IMR-90 (cell line): Measurements from ENCODE around the gene FBLIM1. TPM values are rescaled to one million over a fixed set of nuclear protein-coding genes. Genes with fewer than 3 reads are reported as not detected.

Experiments used
- ATAC-seq: fragments of 200-7000 bp; cut with Tn5 transposase; 2 replicates; pipeline ENCODE4 v1.9.1; 2020; ENCODE audit warnings: low read depth, mild to moderate bottlenecking, moderate library complexity
- BruUV-seq: library from RNA; stranded (reverse); fragments of 400-500 nt; replicated peaks from 2 replicates; lab custom pipeline; 2021; lab: Mats Ljungman, UMichigan
- CTCF ChIA-PET: fragments of 300-600 bp; formaldehyde crosslinking; extraction: SDS; loops from one replicate; lab custom pipeline; 2021; ENCODE audit warnings: antibody characterized with exemption; lab: Yijun Ruan, JAX
- POLR2A ChIA-PET: fragments of 300-600 bp; sonication (Branson Sonifier 250); formaldehyde crosslinking; loops from one replicate; lab custom pipeline; 2022; ENCODE audit warnings: antibody characterized with exemption; ENCODE audit not compliant: unreplicated experiment; lab: Charles Lee
- DNase-seq: peaks from one replicate; pipeline ENCODE4 v3.0.0; 2013
- H2AFZ ChIP-seq: replicated peaks from 2 replicates; pipeline ENCODE3; 2013; ENCODE audit warnings: low read length, mild to moderate bottlenecking; ENCODE audit not compliant: poor library complexity
- H2AK5ac ChIP-seq: 2 replicates; pipeline ENCODE4 v1.6.1; 2013; ENCODE audit warnings: low read depth, low read length, inconsistent platforms
- H2AK9ac ChIP-seq: replicated peaks from 2 replicates; pipeline ENCODE3; 2013; ENCODE audit warnings: mild to moderate bottlenecking, low read depth, low read length, moderate library complexity; ENCODE audit not compliant: poor library complexity
- H2BK120ac ChIP-seq: 2 replicates; pipeline ENCODE4 v1.6.1; 2013; ENCODE audit warnings: low read depth, low read length, inconsistent platforms
- H2BK15ac ChIP-seq: 3 replicates; pipeline ENCODE4 v1.6.1; 2013; ENCODE audit warnings: low read depth, low read length, inconsistent platforms
- H2BK20ac ChIP-seq: 2 replicates; pipeline ENCODE4 v1.6.1; 2013; ENCODE audit warnings: low read depth, mild to moderate bottlenecking, inconsistent platforms, low read length, moderate library complexity
- H2BK5ac ChIP-seq: 2 replicates; pipeline ENCODE4 v1.6.1; 2013; ENCODE audit warnings: mild to moderate bottlenecking, low read depth, low read length, inconsistent platforms; ENCODE audit not compliant: poor library complexity, severe bottlenecking
- H3K14ac ChIP-seq: replicated peaks from 2 replicates; pipeline ENCODE4 v1.6.1; 2013; ENCODE audit warnings: low read depth, low read length, inconsistent platforms
- H3K18ac ChIP-seq: 2 replicates; pipeline ENCODE4 v1.6.1; 2013; ENCODE audit warnings: low read depth, low read length, control low read depth
- H3K23ac ChIP-seq: 2 replicates; pipeline ENCODE4 v1.6.1; 2013; ENCODE audit warnings: low read depth, low read length, inconsistent platforms
- H3K27ac ChIP-seq: 2 replicates; pipeline ENCODE4 v1.5.1; 2013; ENCODE audit warnings: mild to moderate bottlenecking, control low read depth, low read length; ENCODE audit not compliant: insufficient read depth
- H3K27me3 ChIP-seq: 2 replicates; pipeline ENCODE4 v1.6.1; 2013; ENCODE audit warnings: low read length; ENCODE audit not compliant: control insufficient read depth, insufficient read depth
- H3K36me3 ChIP-seq: 2 replicates; pipeline ENCODE4 v1.6.1; 2013; ENCODE audit warnings: low read length, mixed read lengths; ENCODE audit not compliant: control insufficient read depth, insufficient read depth
- H3K4ac ChIP-seq: 2 replicates; pipeline ENCODE4 v1.6.1; 2013; ENCODE audit warnings: low read depth, low read length, inconsistent platforms
- H3K4me1 ChIP-seq: 2 replicates; pipeline ENCODE4 v1.6.1; 2013; ENCODE audit warnings: low read length, mixed read lengths; ENCODE audit not compliant: control insufficient read depth, insufficient read depth
- H3K4me2 ChIP-seq: 2 replicates; pipeline ENCODE4 v1.6.1; 2013; ENCODE audit warnings: low read depth, mild to moderate bottlenecking, control low read depth, low read length, moderate library complexity
- H3K4me3 ChIP-seq: 2 replicates; pipeline ENCODE4 v1.5.1; 2013; ENCODE audit warnings: low read depth, mild to moderate bottlenecking, control low read depth, low read length, moderate library complexity; ENCODE audit not compliant: insufficient read depth
- H3K56ac ChIP-seq: 2 replicates; pipeline ENCODE4 v1.6.1; 2013; ENCODE audit warnings: low read length, inconsistent platforms; ENCODE audit not compliant: insufficient read depth; ENCODE audit errors: extremely low read depth
- H3K79me1 ChIP-seq, 2 experiments: 2 replicates each; pipeline ENCODE4 v1.6.1; 2013; ENCODE audit warnings: low read length in 2 of 2, inconsistent platforms in 1 of 2, low read depth in 1 of 2
- H3K9ac ChIP-seq: 2 replicates; pipeline ENCODE4 v1.6.1; 2013; ENCODE audit warnings: low read depth, low read length, control low read depth
- H3K9me1 ChIP-seq: 2 replicates; pipeline ENCODE4 v1.6.1; 2013; ENCODE audit warnings: low read length, inconsistent platforms; ENCODE audit not compliant: insufficient read depth
- H3K9me3 ChIP-seq: 2 replicates; pipeline ENCODE4 v1.6.1; 2013; ENCODE audit warnings: low read length; ENCODE audit not compliant: control insufficient read depth, insufficient read depth
- H4K20me1 ChIP-seq: 2 replicates; pipeline ENCODE4 v1.6.1; 2013; ENCODE audit warnings: low read length, inconsistent platforms; ENCODE audit not compliant: insufficient read depth
- H4K5ac ChIP-seq: 2 replicates; pipeline ENCODE4 v1.6.1; 2013; ENCODE audit warnings: mild to moderate bottlenecking, low read depth, low read length, control low read depth
- H4K8ac ChIP-seq, 2 experiments: 2 replicates each; pipeline ENCODE4 v1.6.1; 2013; ENCODE audit warnings: low read depth in 2 of 2, low read length in 2 of 2, control low read depth in 1 of 2, inconsistent platforms in 1 of 2
- H4K91ac ChIP-seq: 2 replicates; pipeline ENCODE4 v1.6.1; 2013; ENCODE audit warnings: low read depth, low read length, inconsistent platforms; ENCODE audit not compliant: insufficient read depth
- CEBPB ChIP-seq: IDR thresholded peaks from 2 replicates; pipeline ENCODE4 v1.6.1; 2012; ENCODE audit warnings: low read depth, low read length, improper control_type of control experiment
- CHD1 ChIP-seq: IDR thresholded peaks from 2 replicates; pipeline ENCODE4 v1.6.1; 2012; ENCODE audit warnings: low read depth, low read length, improper control_type of control experiment
- MAFK ChIP-seq: IDR thresholded peaks from 2 replicates; pipeline ENCODE4 v1.6.1; 2012; ENCODE audit warnings: low read depth, low read length, improper control_type of control experiment
- MAZ ChIP-seq: IDR thresholded peaks from 2 replicates; pipeline ENCODE4 v1.6.1; 2012; ENCODE audit warnings: low read depth, mild to moderate bottlenecking, low read length, improper control_type of control experiment, moderate library complexity, borderline replicate concordance
- POLR2A ChIP-seq: IDR thresholded peaks from 2 replicates; pipeline ENCODE4 v1.6.1; 2012; ENCODE audit warnings: mild to moderate bottlenecking, low read depth, low read length
- RAD21 ChIP-seq: IDR thresholded peaks from 2 replicates; pipeline ENCODE4 v1.6.1; 2012; ENCODE audit warnings: low read length, improper control_type of control experiment
- RFX5 ChIP-seq: IDR thresholded peaks from 2 replicates; pipeline ENCODE4 v1.8.0; 2012; ENCODE audit warnings: low read depth, mild to moderate bottlenecking, low read length, moderate library complexity
- WGBS, 2 experiments: methylation state at CpG; one replicate each; pipeline versions ENCODE4 v1.1.5 to v1.1.7; 2013; ENCODE audit warnings: missing lambda C conversion rate in 2 of 2; ENCODE audit not compliant: insufficient read length in 1 of 2; ENCODE audit errors: extremely low coverage in 2 of 2; 5-methylcytosine and 5-hydroxymethylcytosine counted together
- dilution Hi-C: fragments of 300-500 bp; cut with HindIII; formaldehyde crosslinking; loops from one replicate; pipeline ENCODE4 v1.14.3; 2018; ENCODE audit warnings: low sequenced_read_pairs; ENCODE audit not compliant: unreplicated experiment
- in situ Hi-C: fragments of 300-500 bp; cut with MboI; formaldehyde crosslinking; loops from 3 replicates; pipeline ENCODE4 v1.14.3; 2019; ENCODE audit warnings: low sequenced_read_pairs, inconsistent platforms, mixed read lengths
- intact Hi-C: fragments of 100-400 bp; cut with micrococcal nuclease; formaldehyde crosslinking; loops from 2 replicates; pipeline ENCODE4 v1.10.0; 2022
- polyA plus RNA-seq, 3 experiments: library from polyadenylated mRNA; depleted of rRNA; stranded (reverse); fragments of >200 nt; gene quantifications; 2 replicates each; pipeline ENCODE4 v1.2.3, GENCODE V29; 2012; ENCODE audit warnings: low replicate concordance in 1 of 3
- total RNA-seq: library from RNA; depleted of rRNA; stranded (reverse); fragments of >200 nt; gene quantifications from 2 replicates; pipeline ENCODE4 v1.2.3, GENCODE V29; 2012
- TF ChIP-seq, protein P1 (sequence below): fragments of 150-350 bp; IDR thresholded peaks from 2 replicates; pipeline ENCODE4 v1.6.1; 2016; ENCODE audit warnings: low read depth, mild to moderate bottlenecking, low read length, moderate library complexity, borderline replicate concordance

FBLIM1 gene
- total and polyA plus RNA-seq, 2 of the 4 experiments (the other 2 are of a cell fraction) = 52.2 to 140 TPM

DNA sequence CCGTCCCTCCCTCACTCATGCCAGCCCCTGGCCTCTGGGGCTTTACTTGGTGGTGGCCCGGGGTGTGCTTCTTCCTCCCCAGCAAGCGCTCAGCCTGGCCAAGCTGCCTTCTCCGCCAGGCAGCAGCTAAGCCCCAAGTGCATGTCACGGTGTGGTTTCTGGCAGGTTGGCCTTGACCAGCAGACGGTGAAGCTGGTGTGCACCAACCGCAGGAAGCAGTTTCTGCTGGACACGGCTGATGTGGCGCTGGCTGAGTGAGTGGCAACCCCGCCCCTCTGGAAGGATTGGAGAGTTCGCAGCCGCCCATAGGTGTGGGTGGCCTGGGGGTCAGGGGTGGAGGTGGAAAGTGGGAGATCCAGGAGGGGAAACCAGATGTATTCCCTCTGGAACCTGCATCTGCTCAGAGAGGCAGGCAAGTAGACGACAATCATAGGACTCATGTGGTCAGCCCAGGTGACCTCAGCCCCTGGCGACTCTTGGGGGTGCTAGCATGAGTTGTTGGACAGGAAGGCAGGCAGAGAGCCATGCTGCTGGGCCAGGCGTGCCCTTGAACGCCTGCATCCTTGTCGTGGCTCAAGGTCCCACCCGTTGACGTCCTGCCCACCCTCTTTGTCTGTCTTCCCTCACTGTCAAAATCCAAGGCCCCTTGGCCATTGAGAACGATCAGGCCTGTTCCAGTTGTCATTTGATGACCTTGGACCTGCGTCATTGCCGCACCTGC, 29.5 kb upstream of the FBLIM1 start:
- no TSS peak for BruUV-seq
- Histone ChIP-seq H3K4ac (no peak overlapping the region), H3K36me3 (peaks cover 85% of the 10 kb centered on the region), H3K79me1 (peaks cover 0 to 3% of the 10 kb centered on the region in 2 experiments; a peak in 2 of 4 replicates), H3K9ac (no peak overlapping the region), H3K4me3 (no peak overlapping the region), H3K27ac (no peak overlapping the region), H3K9me1 (no peaks in the 10 kb centered on the region), H2BK15ac (no peak overlapping the region), H3K23ac (no peak overlapping the region), H4K91ac (no peak overlapping the region), H3K56ac (no peak overlapping the region), H4K5ac (no peak overlapping the region), H2AK5ac (no peak overlapping the region), H3K4me1 (no peaks in the 10 kb centered on the region), H2BK5ac (no peak overlapping the region), H4K20me1 (no peaks in the 10 kb centered on the region), H2BK20ac (no peak overlapping the region), H2BK120ac (no peak overlapping the region), H2AK9ac (peak overlapping the region; percentile 42), H3K4me2 (no peak overlapping the region), H4K8ac (no peak overlapping the region), H3K27me3 (no peaks in the 10 kb centered on the region), H3K9me3 (no peaks in the 10 kb centered on the region), H2AFZ (no peak overlapping the region), H3K14ac (no peak overlapping the region), H3K18ac (no peak overlapping the region)
- TF ChIP-seq RAD21 (no peak), CHD1 (no peak), MAZ (no peak), CEBPB (no peak), POLR2A (no peak), MAFK (no peak), RFX5 (no peak)
- TF ChIP-seq, protein P1, sequence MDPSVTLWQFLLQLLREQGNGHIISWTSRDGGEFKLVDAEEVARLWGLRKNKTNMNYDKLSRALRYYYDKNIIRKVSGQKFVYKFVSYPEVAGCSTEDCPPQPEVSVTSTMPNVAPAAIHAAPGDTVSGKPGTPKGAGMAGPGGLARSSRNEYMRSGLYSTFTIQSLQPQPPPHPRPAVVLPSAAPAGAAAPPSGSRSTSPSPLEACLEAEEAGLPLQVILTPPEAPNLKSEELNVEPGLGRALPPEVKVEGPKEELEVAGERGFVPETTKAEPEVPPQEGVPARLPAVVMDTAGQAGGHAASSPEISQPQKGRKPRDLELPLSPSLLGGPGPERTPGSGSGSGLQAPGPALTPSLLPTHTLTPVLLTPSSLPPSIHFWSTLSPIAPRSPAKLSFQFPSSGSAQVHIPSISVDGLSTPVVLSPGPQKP = no peak
- in situ Hi-C loops (no loop called here), dilution Hi-C loops (no loop called here), intact Hi-C loops (no loop called here)
- DNase-seq (no peak), ATAC-seq (no peak)
- CTCF ChIA-PET = no interaction called here
- 92% methylated on average over 14 of the region's 22 CpGs; no CpG with 5 or more reads in 1 of the 2 experiments for WGBS, 2 experiments
- POLR2A ChIA-PET = no interaction called here
